ENCODE measurements around the gene B3GLCT. TPM values are rescaled to one million over a fixed set of nuclear protein-coding genes. Genes with fewer than 3 reads are reported as not detected.

The B3GLCT gene
- total RNA-seq, 1 donor from 2014 or later, result 27.2 TPM

GRCh38 chr13:31198519-31198918 is 1.3 kb upstream of the B3GLCT start:
- H3K4me1 Mint-ChIP-seq, result peaks cover 8% of the 10 kb centered on the region
- H3K4me3 Mint-ChIP-seq, result peak overlapping the region; percentile 30
- TF ChIP-seq CTCF (IDR thresholded peaks at IDR 0.05; ENCODE audit: unreplicated experiment), result no peak

GRCh38 chr13:31199527-31199848 is 287 bp upstream of the B3GLCT start:
- TF ChIP-seq CTCF (IDR thresholded peaks at IDR 0.05; ENCODE audit: unreplicated experiment), result no peak
- H3K27me3 Mint-ChIP-seq (ENCODE audit: low read depth), result no peaks in the 10 kb centered on the region
- H3K9me3 Mint-ChIP-seq, result no peaks in the 10 kb centered on the region
- peaks cover 12% of the 10 kb centered on the region for H3K4me1 Mint-ChIP-seq
- peak overlapping the region; percentile 74 for H3K4me3 Mint-ChIP-seq
- no peak for DNase-seq (ENCODE audit: low spot score in 2 of 2, unreplicated experiment in 2 of 2)
- H3K36me3 Mint-ChIP-seq, result no peaks in the 10 kb centered on the region
- peak overlapping the region; percentile 81 for H3K27ac Mint-ChIP-seq

More at GRCh38 chr13:31198519-31198918, 1.3 kb upstream of the B3GLCT start:
- Mint-ChIP-seq H3K27me3 (ENCODE audit: low read depth) (peaks cover 3% of the 10 kb centered on the region), H3K9me3 (no peaks in the 10 kb centered on the region), H3K27ac (no peak overlapping the region), H3K36me3 (no peaks in the 10 kb centered on the region)
- DNase-seq (ENCODE audit: low spot score in 2 of 2, unreplicated experiment in 2 of 2), result no peak

- no peaks in the 10 kb centered on the region for H3K9me3 Mint-ChIP-seq
- no peaks in the 10 kb centered on the region for H3K27me3 Mint-ChIP-seq (ENCODE audit: low read depth)
- peak overlapping the region; percentile 74 for H3K4me3 Mint-ChIP-seq
- peaks cover 18% of the 10 kb centered on the region for H3K4me1 Mint-ChIP-seq
- no peaks in the 10 kb centered on the region for H3K36me3 Mint-ChIP-seq
- peak; percentile 37 to 72 for DNase-seq (ENCODE audit: low spot score in 2 of 2, unreplicated experiment in 2 of 2)
- TF ChIP-seq CTCF (IDR thresholded peaks at IDR 0.05; ENCODE audit: unreplicated experiment), result no peak
- H3K27ac Mint-ChIP-seq, result peak overlapping the region; percentile 76
Measured at GRCh38 chr13:31200637-31200971, 829 bp downstream of the B3GLCT start.

GRCh38 chr13:31201341-31202031 is 1.7 kb downstream of the B3GLCT start:
- Mint-ChIP-seq H3K36me3 (no peaks in the 10 kb centered on the region), H3K9me3 (no peaks in the 10 kb centered on the region), H3K27me3 (ENCODE audit: low read depth) (no peaks in the 10 kb centered on the region), H3K4me3 (peak overlapping the region; percentile 74), H3K4me1 (peaks cover 18% of the 10 kb centered on the region), H3K27ac (peak overlapping the region; percentile 76)
- no peak for TF ChIP-seq CTCF (IDR thresholded peaks at IDR 0.05; ENCODE audit: unreplicated experiment)
- no peak for DNase-seq (ENCODE audit: low spot score in 2 of 2, unreplicated experiment in 2 of 2)

GRCh38 chr13:31204592-31204991 is 4.8 kb downstream of the B3GLCT start:
- Mint-ChIP-seq H3K27me3 (ENCODE audit: low read depth) (no peaks in the 10 kb centered on the region), H3K4me3 (no peak overlapping the region), H3K36me3 (no peaks in the 10 kb centered on the region)

More at GRCh38 chr13:31204592-31204991, 4.8 kb downstream of the B3GLCT start:
- DNase-seq (ENCODE audit: low spot score in 2 of 2, unreplicated experiment in 2 of 2), result no peak
- no peak for TF ChIP-seq CTCF (IDR thresholded peaks at IDR 0.05; ENCODE audit: unreplicated experiment)
- Mint-ChIP-seq H3K27ac (no peak overlapping the region), H3K4me1 (peaks cover 41% of the 10 kb centered on the region), H3K9me3 (no peaks in the 10 kb centered on the region)

Measured in mesothelial cell of epicardium (in vitro differentiated cells).